Keratinocyte (primary cell): ENCODE data around the gene UGT1A6. TPM values are rescaled to one million over a fixed set of nuclear protein-coding genes. Genes with fewer than 3 reads are reported as not detected.

Source experiments
- DNase-seq: peaks from one replicate; pipeline ENCODE4 v3.0.0-alpha.2; 2011; ENCODE audit warnings: low read depth, missing footprints, low spot score
- FAIRE-seq: peaks from 2 replicates; lab custom pipeline; 2011; peaks lifted over from hg19 to GRCh38; lab: Jason Lieb, UNC
- H2AFZ ChIP-seq: 2 replicates; pipeline ENCODE4 v1.6.0; 2012; ENCODE audit warnings: low read length, control low read depth, inconsistent platforms; ENCODE audit not compliant: control insufficient read depth
- H3K27ac ChIP-seq: 2 replicates; pipeline ENCODE4 v1.5.1; 2011; ENCODE audit warnings: low read length; ENCODE audit not compliant: control insufficient read depth, insufficient read depth
- H3K27me3 ChIP-seq: 3 replicates; pipeline ENCODE4 v1.6.0; 2011; ENCODE audit warnings: low read length; ENCODE audit not compliant: control insufficient read depth, insufficient read depth; ENCODE audit errors: extremely low read depth
- H3K36me3 ChIP-seq, 2 experiments: 2 replicates in 1 of 2; 3 replicates in 1 of 2; pipeline ENCODE4 v1.5.1; 2011; ENCODE audit warnings: low read length in 2 of 2, mild to moderate bottlenecking in 1 of 2; ENCODE audit not compliant: control insufficient read depth in 2 of 2, insufficient read depth in 2 of 2; ENCODE audit errors: extremely low read depth in 1 of 2
- H3K4me1 ChIP-seq: 3 replicates; pipeline ENCODE4 v1.5.1; 2011; ENCODE audit warnings: low read length; ENCODE audit not compliant: control insufficient read depth, insufficient read depth; ENCODE audit errors: extremely low read depth
- H3K4me2 ChIP-seq: 3 replicates; pipeline ENCODE4 v1.6.0; 2011; ENCODE audit warnings: low read depth, low read length; ENCODE audit not compliant: control insufficient read depth, insufficient read depth; ENCODE audit errors: extremely low read depth
- H3K4me3 ChIP-seq, 3 experiments: fragments of 200-600 bp in 1 of 3; sonication (generic) in 1 of 3; 2 replicates in 2 of 3; 3 replicates in 1 of 3; pipeline ENCODE4 v1.5.1; 2011 to 2016; ENCODE audit warnings: low read length in 3 of 3, mild to moderate bottlenecking in 3 of 3, control low read depth in 2 of 3, inconsistent platforms in 1 of 3, low read depth in 1 of 3, mixed read lengths in 1 of 3, mixed run types in 1 of 3, moderate library complexity in 1 of 3; ENCODE audit not compliant: control insufficient read depth in 2 of 3, insufficient read depth in 2 of 3; ENCODE audit errors: extremely low read depth in 1 of 3
- H3K79me2 ChIP-seq: 2 replicates; pipeline ENCODE4 v1.6.0; 2012; ENCODE audit warnings: low read length; ENCODE audit not compliant: control insufficient read depth, insufficient read depth
- H3K9ac ChIP-seq: 3 replicates; pipeline ENCODE4 v1.6.0; 2011; ENCODE audit warnings: low read length; ENCODE audit not compliant: control insufficient read depth, insufficient read depth; ENCODE audit errors: extremely low read depth
- H3K9me1 ChIP-seq: 3 replicates; pipeline ENCODE4 v1.6.0; 2011; ENCODE audit warnings: low read length; ENCODE audit not compliant: control insufficient read depth, insufficient read depth; ENCODE audit errors: extremely low read depth
- H3K9me3 ChIP-seq: 2 replicates; pipeline ENCODE4 v1.5.1; 2012; ENCODE audit warnings: low read depth, low read length; ENCODE audit not compliant: control insufficient read depth
- H4K20me1 ChIP-seq: 3 replicates; pipeline ENCODE4 v1.6.0; 2011; ENCODE audit warnings: low read length; ENCODE audit not compliant: control insufficient read depth, insufficient read depth; ENCODE audit errors: extremely low read depth
- EZH2 ChIP-seq: IDR thresholded peaks from one replicate; pipeline ENCODE4 v1.6.1; 2012; ENCODE audit warnings: inconsistent platforms, mild to moderate bottlenecking, low read length, moderate library complexity
- dilution Hi-C: fragments of 300-500 bp; cut with MboI; formaldehyde crosslinking; loops from one replicate; pipeline ENCODE4 v1.7.0; 2020; ENCODE audit warnings: low sequenced_read_pairs; ENCODE audit not compliant: extremely low pct_ligation_motif_present
- polyA plus RNA-seq, 5 experiments: library from polyadenylated mRNA; depleted of rRNA in 3 of 5; stranded (reverse) in 3 of 5; stranded (forward) in 1 of 5; unstranded in 1 of 5; fragments of >200 nt; gene quantifications; 1 replicate in 1 of 5; 2 replicates in 3 of 5; 3 replicates in 1 of 5; pipeline versions ENCODE4 v1.2.1 to v1.2.3, GENCODE V29; 2011 to 2012; ENCODE audit warnings: missing spikeins in 2 of 5, low read depth in 1 of 5, low replicate concordance in 1 of 5
- TF ChIP-seq, protein P1 (sequence below), 3 experiments: IDR thresholded peaks in 1 of 3; conservative IDR thresholded peaks in 1 of 3; optimal IDR thresholded peaks in 1 of 3; 2 replicates in 2 of 3; 3 replicates in 1 of 3; pipeline versions ENCODE3 to v1.5.1; 2011; ENCODE audit warnings: low read length in 3 of 3, mild to moderate bottlenecking in 3 of 3, moderate library complexity in 2 of 3, control low read depth in 1 of 3, inconsistent platforms in 1 of 3; ENCODE audit not compliant: insufficient read depth in 2 of 3; ENCODE audit errors: extremely low read depth in 1 of 3

The UGT1A6 gene
- polyA plus RNA-seq, 1 donor (not counting 4 experiments of a cell fraction or from before 2014, with no cell fraction given): 133 TPM

DNA sequence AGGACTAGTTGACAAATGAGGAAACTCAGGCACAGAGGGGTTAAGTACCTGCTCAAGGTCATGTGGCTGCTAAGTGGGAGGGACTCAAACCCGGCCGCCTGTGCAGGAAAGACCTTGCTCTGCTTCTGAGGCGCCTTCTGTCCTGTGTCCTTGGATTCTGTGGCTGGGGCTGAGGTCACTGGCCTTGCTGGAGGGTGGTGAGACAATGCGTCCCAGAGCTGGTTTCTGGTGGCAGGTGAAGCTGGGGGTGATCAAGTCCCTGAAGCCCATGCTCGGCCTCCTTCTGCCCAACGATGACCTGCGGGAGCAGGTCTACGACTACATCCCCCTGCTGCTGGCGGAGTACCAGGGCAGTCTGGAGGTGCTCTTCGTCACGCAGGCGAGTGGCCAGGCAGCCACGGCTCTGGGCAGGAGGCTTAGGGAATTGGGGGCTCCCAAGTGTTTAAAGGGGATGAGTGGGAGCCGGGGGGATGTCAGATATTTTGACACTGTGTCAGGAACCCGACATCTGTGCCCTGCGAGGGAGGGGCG lies 101.5 kb downstream of the UGT1A6 start:
- Histone ChIP-seq H3K9ac (no peak overlapping the region), H3K4me1 (peaks cover 4% of the 10 kb centered on the region), H3K4me2 (no peak overlapping the region), H3K36me3 (no peaks in the 10 kb centered on the region), H3K9me3 (no peaks in the 10 kb centered on the region), H4K20me1 (no peaks in the 10 kb centered on the region), H3K79me2 (no peaks in the 10 kb centered on the region), H3K9me1 (no peaks in the 10 kb centered on the region), H3K4me3 (no peak overlapping the region), H3K27ac (no peak overlapping the region), H2AFZ (no peak overlapping the region), H3K27me3 (no peaks in the 10 kb centered on the region)
- TF ChIP-seq, protein P1, sequence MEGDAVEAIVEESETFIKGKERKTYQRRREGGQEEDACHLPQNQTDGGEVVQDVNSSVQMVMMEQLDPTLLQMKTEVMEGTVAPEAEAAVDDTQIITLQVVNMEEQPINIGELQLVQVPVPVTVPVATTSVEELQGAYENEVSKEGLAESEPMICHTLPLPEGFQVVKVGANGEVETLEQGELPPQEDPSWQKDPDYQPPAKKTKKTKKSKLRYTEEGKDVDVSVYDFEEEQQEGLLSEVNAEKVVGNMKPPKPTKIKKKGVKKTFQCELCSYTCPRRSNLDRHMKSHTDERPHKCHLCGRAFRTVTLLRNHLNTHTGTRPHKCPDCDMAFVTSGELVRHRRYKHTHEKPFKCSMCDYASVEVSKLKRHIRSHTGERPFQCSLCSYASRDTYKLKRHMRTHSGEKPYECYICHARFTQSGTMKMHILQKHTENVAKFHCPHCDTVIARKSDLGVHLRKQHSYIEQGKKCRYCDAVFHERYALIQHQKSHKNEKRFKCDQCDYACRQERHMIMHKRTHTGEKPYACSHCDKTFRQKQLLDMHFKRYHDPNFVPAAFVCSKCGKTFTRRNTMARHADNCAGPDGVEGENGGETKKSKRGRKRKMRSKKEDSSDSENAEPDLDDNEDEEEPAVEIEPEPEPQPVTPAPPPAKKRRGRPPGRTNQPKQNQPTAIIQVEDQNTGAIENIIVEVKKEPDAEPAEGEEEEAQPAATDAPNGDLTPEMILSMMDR (optimal IDR thresholded peaks at IDR 0.05 in 1 of 3, IDR thresholded peaks at IDR 0.05 in 1 of 3, conservative IDR thresholded peaks at IDR 0.05 in 1 of 3; ENCODE audit: extremely low read depth in 1 of 3, insufficient read depth in 2 of 3, low read length in 3 of 3): no peak
- no peak for TF ChIP-seq EZH2
- FAIRE-seq: no peak
- no peak for DNase-seq
- dilution Hi-C loops: no loop called here

DNA sequence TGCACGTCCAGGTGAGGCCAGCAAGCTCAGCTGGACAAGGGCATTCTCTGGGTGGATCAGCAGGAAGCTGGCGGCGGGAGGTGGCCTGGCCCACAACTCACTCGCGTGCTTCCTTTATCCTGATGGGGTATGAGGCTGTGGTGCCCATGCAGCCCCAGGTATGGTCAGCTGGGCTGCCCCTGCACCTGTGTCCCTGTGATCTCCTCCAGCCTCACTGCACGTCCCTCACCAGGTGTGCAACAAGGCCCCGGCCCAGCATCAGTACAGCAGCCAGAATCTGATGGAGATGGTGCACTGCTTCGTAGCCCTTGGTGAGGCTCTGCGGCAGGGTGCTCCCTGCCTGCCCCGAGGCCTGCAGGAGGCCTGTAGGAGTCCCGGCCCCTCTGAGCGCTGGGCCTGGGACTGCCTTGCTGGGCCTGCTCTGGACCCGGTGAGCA lies 103.1 kb downstream of the UGT1A6 start:
- dilution Hi-C loops: no loop called here
- no peak overlapping the region for H3K27ac ChIP-seq
- TF ChIP-seq, protein P1 (optimal IDR thresholded peaks at IDR 0.05 in 1 of 3, IDR thresholded peaks at IDR 0.05 in 1 of 3, conservative IDR thresholded peaks at IDR 0.05 in 1 of 3; ENCODE audit: extremely low read depth in 1 of 3, insufficient read depth in 2 of 3, low read length in 3 of 3): no peak
- no peak for TF ChIP-seq EZH2
- H4K20me1 ChIP-seq: no peaks in the 10 kb centered on the region
- no peaks in the 10 kb centered on the region for H3K9me3 ChIP-seq
- peaks cover 4% of the 10 kb centered on the region for H3K4me1 ChIP-seq
- no peaks in the 10 kb centered on the region for H3K9me1 ChIP-seq
- H3K79me2 ChIP-seq: no peaks in the 10 kb centered on the region
- no peak overlapping the region for H3K4me2 ChIP-seq
- H3K27me3 ChIP-seq: no peaks in the 10 kb centered on the region
- no peak overlapping the region for H3K9ac ChIP-seq
- no peak overlapping the region for H3K4me3 ChIP-seq
- FAIRE-seq: no peak
- H3K36me3 ChIP-seq: no peaks in the 10 kb centered on the region
- H2AFZ ChIP-seq: no peak overlapping the region
- DNase-seq: no peak
